NCI-H774 (cell line): ENCODE results near the gene EIF4ENIF1.
A peak's percentile ranks its signal among the peaks of the same experiment; 100 is the strongest.
"Not testable (repeated sequence)": the region's sequence is repeated elsewhere in the genome, so short reads cannot be mapped to it uniquely, and the experiment has no call there.

Experiments used
- DNase-seq: peaks from one replicate; lab custom pipeline; 2025; lab: John Stamatoyannopoulos, UW

Gene EIF4ENIF1

DNA sequence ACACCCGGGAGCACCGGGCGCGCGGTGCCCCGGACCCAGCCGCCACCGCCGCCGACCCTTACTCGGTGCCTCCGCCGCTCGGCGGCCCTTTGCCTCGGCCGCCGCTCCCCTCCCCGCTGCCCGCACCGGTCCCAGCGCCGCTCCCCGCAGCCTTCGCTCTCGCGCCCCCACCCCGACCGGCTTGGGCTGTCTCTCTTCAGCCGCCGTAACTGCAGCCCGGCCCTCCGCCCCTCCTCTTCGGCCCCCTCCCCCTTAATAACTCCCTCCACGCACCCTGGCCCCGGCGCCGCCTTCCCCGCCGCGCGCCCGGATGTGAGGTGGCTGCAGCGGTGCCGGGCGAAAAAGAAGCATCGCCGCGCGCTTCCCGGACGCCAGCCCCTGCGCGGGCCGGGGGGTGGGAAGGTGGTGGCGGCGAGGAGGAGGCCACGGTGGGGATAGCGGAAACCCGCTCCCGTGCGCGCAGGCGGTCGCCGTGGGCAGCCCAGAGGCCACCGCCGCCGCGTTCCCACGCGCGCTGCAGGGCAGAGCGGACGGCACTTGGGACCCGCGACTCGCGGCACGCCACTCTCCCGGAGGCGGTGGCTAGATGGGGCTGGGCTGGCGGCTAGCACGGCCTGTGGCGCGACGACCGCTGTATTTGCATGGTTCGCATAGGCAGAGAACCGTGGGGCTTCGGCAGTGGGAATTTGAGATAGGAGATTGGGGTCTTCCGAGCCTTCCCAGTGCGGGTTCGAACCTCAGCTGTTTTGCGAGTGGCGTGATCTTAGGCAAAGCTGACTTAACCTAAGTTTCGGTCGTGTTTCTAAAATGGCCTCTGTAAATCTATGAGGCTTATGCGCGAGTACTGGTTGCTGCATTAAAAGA lies at the start of gene EIF4ENIF1:
EIF4ENIF1 (minus strand) TSS at position 211 of the 864 bp plus-strand sequence. CDS start 1,124 bp downstream, outside the sequence.
- DNase-seq: peak; percentile 43

GRCh38 chr22:31538815-31539214 lies 49.2 kb upstream of the EIF4ENIF1 start:
- DNase-seq: no peak

DNA sequence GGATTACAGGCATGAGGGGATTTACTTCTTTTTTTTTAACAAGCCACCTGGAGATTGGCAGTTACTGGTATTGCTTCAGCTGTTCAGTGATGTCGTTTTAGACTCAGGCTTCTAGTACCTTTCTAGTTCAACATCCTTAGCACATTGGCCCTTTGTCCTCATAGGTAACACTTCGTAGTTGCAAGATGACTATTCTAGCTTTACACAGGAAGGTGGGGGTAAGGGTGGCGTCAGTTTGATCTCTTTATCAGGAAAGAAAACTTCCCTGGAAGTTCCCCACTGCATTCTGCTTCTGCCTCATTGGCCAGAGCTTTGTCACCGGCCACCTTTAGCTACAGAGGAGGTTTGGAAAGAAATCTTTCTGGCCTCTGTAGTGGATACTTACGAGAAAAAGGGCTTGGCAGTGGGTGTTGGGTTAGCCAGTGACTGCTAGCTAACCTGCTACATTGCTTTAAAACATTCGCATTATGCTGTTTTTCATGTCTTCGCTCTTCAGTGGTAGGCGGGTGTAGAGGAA lies 47.4 kb upstream of the EIF4ENIF1 start:
- no peak for DNase-seq

DNA sequence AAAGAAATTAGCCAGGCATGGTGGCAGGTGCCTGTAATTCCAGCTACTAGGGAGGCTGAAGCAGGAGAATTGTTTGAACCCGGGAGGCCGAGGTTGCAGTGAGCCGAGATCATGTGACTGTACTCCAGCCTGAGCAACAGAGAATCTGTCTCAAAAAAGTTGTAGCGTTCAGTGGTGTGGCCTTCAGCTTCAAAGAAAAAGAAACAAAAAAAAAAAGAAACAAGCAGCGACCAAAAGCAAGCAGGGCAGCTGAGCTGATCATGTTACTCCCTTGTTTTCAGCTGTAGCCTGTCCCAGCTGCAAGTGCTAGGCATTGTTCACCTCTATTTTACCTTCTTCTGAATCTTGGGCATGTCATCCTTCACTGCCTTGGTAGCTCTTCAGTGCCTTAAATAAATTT lies 43.7 kb upstream of the EIF4ENIF1 start:
- no peak for DNase-seq

GRCh38 chr22:31532060-31532459 lies 42.4 kb upstream of the EIF4ENIF1 start:
- DNase-seq: no peak

- no peak for DNase-seq
Measured at GRCh38 chr22:31530823-31531195, 41.2 kb upstream of the EIF4ENIF1 start.

DNA sequence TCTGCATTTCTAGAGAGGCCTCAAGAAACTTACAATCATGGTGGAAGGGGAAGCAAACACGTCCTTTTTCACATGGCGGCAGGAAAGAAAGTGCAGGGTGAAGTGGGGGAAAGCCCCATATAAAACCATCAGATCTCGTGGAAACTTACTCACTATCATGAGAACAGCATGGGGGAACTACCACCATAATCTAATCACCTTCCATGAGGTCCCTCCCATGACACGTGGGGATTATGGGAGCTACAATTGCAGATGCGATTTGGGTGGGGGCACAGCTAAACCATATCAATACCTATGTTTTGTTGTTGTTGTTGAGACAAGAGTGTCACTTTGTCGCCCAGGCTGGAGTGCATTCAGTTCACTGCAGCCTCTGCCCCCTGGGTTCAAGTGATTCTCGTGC lies 36.6 kb upstream of the EIF4ENIF1 start:
- no peak for DNase-seq

- DNase-seq: not testable (repeated sequence)
Measured at GRCh38 chr22:31524132-31524531, 34.5 kb upstream of the EIF4ENIF1 start.

DNA sequence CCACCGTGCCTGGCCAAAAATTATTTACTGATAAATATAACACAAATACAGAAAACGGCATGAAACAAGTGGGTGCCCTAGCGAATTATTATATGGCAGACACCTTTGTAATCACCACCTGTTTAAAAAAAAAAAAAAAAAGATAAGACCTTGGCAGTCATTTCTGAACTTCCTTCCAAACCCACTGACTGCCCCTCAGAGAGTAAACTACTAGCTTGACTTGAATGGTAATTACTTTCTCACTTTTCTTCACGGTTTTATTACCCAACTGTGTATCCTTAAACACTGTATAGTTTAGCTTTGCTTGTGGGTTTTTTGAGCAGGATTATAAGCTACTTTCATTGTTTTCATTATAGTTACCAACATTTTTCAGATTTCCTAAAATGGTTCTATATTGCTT lies 30.4 kb upstream of the EIF4ENIF1 start:
- DNase-seq: no peak

DNA sequence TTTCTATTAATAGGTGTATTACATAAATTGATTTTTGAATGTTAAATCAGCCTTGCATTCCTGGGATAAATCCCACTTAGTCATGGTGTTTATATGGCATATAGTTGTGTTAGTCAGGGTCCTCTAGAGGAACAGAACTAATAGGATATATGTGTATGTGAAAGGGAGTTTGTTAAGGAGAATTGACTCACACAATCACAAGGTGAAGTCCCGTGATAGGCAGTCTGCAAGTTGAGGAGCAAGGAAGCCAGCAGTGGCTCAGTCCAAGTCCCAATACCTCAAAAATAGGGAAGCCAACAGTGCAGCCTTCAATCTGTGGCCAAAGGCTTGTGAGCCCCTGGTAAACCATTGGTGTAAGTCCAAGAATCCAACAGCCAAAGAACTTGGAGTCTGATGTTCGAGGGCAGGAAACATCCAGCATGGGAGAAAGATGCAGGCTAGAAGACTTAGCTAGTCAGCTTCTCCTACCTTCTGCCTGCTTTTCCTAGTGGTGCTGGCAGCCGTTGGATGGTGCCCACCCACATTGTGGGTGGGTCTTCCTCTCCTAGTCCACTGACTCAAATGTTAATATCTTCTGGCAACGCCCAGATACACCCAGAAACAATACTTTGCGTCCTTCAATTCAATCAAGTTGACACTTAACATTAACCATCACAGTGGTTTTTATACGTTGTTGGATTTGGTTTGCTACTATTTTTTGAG lies 19.6 kb upstream of the EIF4ENIF1 start:
- no peak for DNase-seq

DNA sequence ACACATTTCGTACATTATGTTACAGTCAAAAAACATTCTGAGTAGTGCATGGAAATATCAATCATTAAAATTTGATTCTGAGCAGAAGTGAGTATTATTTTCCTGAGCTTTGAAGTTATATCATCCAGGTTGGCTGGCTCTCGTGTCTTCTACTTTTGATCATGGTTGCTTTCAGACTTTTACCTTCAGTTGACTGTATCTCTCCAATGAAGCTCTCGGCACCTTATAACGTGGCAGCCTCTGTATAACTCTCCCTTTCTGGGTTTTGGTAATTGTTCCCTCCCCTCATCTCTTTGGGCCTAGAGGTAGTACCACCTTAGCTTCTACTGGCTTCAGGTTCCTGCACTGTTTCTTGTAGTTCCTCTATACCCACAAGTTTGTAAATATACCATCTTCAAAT lies 18.9 kb upstream of the EIF4ENIF1 start:
- no peak for DNase-seq

DNA sequence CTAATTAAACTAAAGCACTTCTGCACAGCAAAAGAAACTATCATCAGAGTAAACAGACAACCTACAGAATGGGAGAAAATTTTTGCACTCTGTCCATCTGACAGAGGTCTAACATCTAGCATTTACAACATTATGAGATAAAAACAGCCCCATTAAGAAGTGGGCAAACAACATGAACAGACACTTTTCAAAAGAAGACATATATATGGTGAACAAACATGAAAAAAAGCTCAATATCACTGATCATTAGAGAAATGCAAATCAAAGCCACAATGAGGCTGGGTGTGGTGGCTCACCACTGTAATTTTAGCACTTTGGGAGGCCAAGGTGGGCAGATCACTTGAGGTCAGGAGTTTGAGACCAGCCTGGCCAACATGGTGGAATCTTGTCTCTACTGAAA lies 17.9 kb upstream of the EIF4ENIF1 start:
- DNase-seq: not testable (repeated sequence)

GRCh38 chr22:31504282-31504681 lies 14.6 kb upstream of the EIF4ENIF1 start:
- DNase-seq: no peak

- no peak for DNase-seq
Measured at GRCh38 chr22:31503211-31503964, 13.7 kb upstream of the EIF4ENIF1 start.

DNA sequence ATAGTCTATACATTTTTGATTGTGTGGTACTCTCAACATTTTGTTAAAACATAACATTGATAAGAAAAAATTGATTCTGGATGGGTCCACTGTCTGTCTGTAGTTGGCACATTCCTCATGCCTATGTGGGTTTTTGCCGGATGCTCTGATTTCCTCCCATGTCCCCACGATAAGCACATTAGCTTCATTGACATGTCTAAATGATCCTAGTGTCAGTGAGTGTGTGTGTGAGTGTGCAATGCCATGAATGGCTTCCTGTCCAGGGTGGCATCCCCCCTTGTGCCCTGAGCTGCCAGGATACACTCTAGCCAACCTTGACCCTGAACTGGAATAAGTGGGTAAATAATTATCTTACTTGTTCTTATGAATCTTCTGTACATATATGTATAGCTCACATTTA lies 12.1 kb upstream of the EIF4ENIF1 start:
- no peak for DNase-seq

GRCh38 chr22:31497148-31497938 lies 7.7 kb upstream of the EIF4ENIF1 start:
- DNase-seq: no peak

DNA sequence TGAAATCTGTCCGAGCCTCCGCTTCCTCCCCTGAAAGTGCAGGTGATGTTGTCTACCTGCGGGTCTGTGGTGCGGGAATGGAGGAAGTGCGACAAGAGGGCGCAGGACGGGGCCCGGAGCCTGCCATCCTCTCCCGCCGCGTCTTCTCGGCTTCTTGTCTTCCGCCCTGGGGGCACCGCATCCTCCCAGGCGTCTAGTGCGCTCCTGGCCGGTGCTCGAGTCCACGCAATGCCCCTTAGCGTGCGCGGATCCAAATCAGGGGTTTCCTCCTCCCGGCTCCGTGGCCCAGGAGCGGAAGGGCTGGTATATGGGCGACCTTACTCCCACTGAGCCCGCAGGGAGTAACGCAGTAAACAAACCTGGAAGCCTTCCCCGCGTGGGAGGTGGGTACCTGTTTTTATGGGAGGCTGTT lies 7.1 kb upstream of the EIF4ENIF1 start:
- no peak for DNase-seq

DNA sequence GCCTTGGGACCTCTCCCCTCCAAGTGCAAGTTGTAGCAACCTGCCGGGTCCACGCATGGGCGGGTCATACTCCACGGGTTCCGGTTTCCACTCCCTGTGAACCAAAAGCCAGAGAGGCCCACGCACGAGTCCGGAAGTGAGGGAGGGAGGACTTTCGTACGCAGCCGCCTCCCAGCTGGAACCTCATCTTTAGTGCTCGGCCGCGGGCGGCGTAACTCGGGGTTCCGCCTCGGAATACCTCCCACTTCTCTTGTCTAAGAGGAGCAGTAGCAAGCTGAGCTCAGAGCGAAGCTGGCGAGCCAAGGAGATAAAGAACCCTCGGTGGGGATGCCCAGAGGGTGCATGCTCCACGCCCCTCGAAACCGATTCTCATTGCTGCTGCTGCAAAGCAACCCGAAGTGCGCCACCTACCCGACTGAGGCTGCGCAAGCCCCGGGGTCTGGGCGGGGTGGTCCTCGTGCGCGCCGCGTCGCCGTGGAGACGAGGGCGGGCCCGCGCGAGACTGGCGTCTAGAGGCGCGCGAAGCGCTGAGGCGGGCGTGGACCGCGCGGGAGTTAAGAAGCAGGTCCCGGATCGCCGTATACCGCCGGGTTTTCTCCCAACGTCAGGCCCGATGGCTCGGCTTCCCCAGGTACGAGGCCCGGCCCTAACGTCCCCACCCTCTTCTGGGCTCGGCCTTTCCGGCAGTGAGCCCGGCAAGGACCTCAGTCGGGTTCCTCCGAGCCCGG lies 6.5 kb upstream of the EIF4ENIF1 start, which contains the start of gene SFI1:
SFI1 (plus strand) TSS at position 530 of the 728 bp plus-strand sequence. CDS start 11,749 bp downstream, outside the sequence.
- peak; percentile 53 for DNase-seq

- DNase-seq: no peak
Measured at GRCh38 chr22:31495343-31495742, 5.7 kb upstream of the EIF4ENIF1 start.

GRCh38 chr22:31493355-31493754 lies 3.7 kb upstream of the EIF4ENIF1 start:
- not testable (repeated sequence) for DNase-seq

- DNase-seq: no peak
Measured at GRCh38 chr22:31492151-31492550, 2.5 kb upstream of the EIF4ENIF1 start.
